ENCODE data around the gene DNAJB13.

DNA sequence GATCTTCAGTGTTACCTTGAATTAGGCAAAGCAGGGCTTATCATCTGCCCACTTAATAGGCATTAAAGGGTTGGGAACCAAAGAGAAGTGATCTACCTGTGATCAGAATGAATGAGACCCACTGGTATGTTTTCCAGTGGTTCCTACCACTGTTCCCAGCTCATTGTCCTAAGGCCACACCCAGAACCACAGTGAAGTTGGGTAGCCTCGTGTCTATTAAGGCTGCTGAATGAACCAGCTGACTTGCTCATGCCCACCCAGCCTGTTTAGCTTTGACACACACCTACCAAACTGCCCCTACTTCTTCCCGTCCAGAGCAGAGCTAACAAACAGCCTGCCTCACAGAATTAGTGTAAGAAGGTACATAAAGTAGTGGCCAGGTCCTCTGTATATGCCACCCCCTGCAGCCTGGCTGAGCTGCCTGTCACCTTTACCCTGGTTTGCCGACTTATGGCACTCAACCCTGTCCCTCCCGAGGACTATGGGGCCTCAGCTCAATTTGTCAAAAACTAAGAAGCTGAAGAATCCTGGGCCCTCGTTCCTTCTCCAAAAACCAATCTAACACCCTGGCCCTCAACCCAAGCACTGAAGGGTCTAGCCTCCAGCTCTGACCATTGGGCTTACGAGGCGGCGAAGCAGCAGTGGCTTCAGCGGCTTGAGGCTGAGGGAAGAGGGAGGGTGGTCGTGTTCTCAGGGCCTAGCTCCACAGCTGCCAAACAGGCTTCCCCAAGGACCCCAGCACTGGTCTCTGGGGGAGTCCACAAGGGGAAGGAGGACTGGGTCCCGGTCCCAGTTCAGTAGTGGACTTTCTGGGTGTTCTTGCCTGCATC, 22.0 kb downstream of the DNAJB13 start:
- TF ChIP-seq FOXM1 (IDR thresholded peaks at IDR 0.05; ENCODE audit: low read depth, low read length) (no peak), SUZ12 (IDR thresholded peaks at IDR 0.05; ENCODE audit: unreplicated experiment) (no peak), EZH2 (IDR thresholded peaks at IDR 0.05; ENCODE audit: borderline replicate concordance, control insufficient read depth, low read depth, low read length) (no peak), SMC3 (IDR thresholded peaks at IDR 0.05; ENCODE audit: borderline replicate concordance, low read length) (no peak), CEBPB (IDR thresholded peaks at IDR 0.05; ENCODE audit: borderline replicate concordance in 1 of 2, low read depth in 2 of 2, low read length in 2 of 2) (no peak), NFIC (IDR thresholded peaks at IDR 0.05; ENCODE audit: low read depth, low read length) (no peak), POLR2A (IDR thresholded peaks at IDR 0.05; ENCODE audit: low read depth, low read length) (peak; percentile 75), NRF1 (conservative IDR thresholded peaks at IDR 0.05; ENCODE audit: low read depth, low read length) (no peak), SPI1 (IDR thresholded peaks at IDR 0.05; ENCODE audit: borderline replicate concordance, insufficient read depth, low read depth, low read length) (no peak)

Measured in GM12878 (cell line).